EH (cell line): ENCODE measurements around the gene TLL1.

Experiments
- DNase-seq: peaks from one replicate; pipeline ENCODE4 v3.0.0-alpha.2; 2015; ENCODE audit warnings: low read depth

TLL1 gene

GRCh38 chr4:165971933-165972332 is 98.9 kb downstream of the TLL1 start:
- peak; percentile 39 for DNase-seq

DNA sequence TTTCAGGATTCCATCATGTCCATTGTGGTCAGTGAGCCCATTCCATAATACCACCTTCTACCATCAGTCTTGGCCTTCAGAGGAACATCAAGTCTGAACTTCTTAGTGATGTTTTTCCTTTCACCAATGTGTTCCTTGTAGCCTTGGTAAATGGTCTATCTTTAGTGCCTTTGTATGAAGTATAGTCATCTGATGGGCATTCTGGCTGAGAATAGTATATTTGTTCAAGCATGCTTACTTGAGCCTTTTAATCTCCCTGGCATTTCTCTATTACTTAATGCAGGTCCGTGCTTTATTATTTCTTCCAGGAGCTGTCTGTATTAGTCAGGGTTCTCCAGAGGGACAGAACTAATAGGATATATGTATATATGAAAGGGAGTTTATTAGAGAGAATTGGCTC is 99.7 kb downstream of the TLL1 start:
- DNase-seq: peak; percentile 83

DNA sequence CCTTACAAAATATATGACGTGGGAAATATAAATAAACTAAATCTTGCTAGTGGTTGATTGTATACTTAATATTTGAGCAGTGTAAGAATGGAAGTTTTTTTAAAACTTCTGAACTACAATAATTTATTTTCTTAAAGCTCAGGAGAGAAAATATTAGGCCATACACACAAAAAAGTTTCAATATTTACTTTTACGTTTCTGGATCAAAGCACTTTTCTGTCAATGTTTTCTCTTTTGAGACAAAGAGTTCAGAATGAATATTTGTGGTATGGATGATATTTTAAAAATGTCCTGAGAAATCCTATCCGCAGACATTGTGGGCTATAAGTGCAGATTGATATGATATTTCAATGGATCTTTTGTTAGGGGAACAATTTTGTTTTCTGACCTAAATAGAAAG is 109.9 kb downstream of the TLL1 start:
- no peak for DNase-seq

GRCh38 chr4:165986956-165987698 is 114.1 kb downstream of the TLL1 start:
- DNase-seq: no peak

DNA sequence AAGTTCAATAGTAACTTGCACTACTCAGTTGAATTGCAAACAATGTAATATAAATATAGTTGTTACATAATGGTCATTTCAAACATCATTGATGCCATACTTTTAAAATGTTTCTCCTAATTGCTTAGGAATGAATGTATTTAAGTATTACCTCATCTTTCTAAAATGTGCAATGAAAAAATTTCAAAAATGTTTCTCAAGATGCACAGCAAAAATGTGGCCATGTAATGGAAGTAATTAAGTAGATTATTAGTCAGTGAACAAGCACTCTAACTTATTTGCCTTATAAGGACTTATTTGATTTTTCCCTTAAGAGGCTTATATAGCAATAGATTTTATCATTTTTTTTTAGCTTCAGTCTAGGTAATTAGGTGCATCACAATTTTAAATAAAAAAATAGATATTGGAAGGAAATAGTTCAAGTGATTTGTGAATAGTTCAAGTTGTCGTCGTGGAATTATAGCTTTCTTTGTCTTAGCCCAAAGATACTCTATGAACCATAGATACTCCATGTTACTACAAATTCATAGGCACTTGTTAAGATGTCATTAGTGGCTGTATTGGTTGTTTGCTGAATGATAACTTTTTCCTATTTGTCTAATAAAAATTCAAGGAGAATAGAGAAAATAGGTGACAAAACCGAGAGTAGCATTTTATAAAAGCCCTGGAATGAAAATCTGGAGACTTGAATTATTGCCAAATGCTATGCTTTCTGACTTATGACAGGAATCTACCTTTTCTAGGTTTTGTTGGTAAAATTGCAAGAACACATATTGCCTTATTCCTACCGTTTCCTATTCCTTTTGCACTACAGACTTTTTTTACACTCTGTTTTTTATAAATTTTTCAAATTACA is 118.5 kb downstream of the TLL1 start:
- DNase-seq: peak; percentile 87

DNA sequence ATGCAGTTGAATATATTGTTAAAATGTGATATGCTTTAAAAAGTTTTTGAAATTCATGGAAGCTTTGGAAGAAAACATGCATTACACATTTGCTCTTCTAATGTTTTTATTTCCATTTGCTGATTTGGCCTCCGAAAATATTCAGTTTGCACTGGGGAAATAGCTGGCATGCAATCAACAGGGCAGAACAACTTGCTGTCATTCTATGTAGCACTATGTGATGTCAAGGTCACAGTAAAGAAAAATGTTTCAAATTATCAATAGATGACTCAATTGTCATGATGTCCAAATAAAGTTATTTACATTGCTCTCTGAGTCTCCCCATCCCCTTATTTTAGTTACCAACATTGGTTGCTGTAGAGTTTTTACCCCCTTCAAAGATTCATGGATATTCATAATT is 119.2 kb downstream of the TLL1 start:
- DNase-seq: peak; percentile 52

DNA sequence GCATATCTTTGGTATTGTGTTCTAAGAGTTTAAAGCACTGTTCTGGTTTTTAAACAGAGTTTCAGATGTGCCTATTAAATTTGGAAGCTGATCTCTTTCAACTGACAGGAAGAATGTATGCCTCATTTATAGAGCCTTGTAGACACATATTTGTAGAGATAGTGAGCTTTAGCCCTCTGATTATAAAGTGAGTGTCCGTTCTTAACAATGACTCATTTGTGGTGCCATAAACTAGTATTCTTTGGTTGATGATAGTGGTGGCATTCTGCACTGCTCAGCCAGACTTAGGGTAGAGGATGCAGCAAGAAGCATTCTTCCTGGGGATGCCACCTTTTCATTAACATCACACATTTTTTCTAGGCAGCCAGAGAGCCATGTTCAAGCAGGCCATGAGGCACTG is 121.7 kb downstream of the TLL1 start:
- peak; percentile 85 for DNase-seq

DNA sequence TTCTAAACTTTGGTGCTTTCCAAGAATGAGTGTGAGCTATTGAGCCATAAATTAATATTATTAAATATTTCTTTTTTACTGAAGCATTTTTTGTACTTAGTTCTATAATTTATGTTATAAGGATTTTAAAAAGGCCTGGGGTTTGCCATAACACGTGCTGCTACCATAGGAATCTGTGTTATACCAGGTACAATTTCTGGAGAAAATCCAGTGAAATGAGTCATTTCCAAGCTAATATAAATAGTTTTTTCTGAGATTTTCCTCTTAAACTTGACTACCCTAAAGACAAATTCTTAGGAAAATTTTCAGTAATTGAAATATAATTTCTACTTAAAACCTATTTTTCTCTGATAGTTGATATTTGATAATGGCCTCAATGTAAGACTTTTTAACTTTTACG is 130.8 kb downstream of the TLL1 start:
- DNase-seq: no peak

DNA sequence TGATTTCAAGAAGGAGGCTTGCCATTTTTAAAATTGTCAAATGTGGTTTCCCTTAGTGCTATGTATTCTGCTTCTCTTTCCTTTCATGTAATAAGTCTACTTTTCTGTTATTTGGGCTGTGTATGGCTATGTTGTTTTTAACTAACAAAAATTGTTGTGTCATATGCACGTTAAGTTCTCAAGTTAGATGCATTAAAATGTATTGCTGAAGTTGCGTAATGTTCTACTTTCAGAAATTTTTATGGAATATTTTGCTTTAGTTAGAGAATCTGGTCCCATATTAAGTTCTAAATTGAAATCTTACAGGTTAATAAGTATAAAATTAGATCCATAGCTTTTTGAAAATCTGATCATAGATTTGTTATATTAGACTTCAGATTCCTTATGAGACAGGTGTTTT is 133.2 kb downstream of the TLL1 start:
- DNase-seq: no peak

DNA sequence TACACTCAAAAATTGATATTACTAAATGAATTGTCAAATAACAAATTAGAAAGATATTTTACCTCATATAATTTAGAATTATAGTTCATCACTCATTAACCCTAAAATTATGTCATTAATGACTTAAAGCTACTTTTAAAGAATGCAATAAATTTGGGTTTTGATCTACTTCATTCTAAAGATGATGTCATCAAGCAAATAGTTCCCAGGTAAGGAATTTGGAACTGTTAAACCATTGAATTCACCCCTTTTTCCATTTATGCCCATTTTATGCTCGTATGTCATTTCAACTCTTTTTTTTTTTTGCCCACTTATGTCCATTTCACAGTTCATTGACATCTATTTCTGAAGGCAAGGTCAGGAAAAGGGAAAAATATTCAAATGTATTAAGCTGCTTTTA is 135.5 kb downstream of the TLL1 start:
- DNase-seq: no peak

- peak; percentile 9 for DNase-seq
Observed at GRCh38 chr4:166012129-166013030, 139.3 kb downstream of the TLL1 start.

DNA sequence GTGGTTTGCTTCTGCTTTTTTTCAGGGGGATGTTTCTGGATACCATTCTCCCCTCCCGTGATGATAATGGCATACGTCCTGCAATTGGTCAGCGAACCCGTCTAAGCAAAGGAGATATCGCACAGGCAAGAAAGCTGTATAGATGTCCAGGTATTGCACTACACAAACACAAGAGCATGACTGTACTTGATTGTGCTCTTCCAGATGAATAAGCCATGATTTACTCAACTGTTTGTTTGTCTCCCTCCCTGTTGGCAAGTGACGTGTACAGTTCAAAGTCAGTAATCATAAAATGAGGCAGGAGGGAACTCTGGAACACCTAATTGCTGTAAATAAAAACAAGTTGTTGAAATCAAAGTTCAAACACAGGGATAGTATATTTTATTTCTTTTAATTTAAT is 141.4 kb downstream of the TLL1 start:
- DNase-seq: no peak

DNA sequence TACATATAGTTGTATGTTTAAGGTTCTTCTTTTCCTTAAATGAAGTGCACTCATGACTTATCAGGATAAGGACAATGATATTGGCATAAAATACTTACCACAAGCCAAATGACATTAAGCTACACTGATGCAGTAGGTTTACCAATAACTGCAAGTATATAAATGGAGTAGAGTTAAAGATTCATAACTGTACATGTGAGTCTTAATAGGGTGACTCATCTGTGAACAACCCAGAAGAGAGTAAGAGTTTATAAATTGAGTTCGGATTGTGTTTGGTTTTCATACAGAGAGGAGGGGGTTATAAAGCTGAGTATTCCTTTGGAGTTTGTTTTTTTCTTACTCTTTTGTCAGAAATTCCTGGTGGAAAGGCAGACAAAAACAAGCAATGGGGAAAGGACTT is 144.8 kb downstream of the TLL1 start:
- peak; percentile 28 for DNase-seq

DNA sequence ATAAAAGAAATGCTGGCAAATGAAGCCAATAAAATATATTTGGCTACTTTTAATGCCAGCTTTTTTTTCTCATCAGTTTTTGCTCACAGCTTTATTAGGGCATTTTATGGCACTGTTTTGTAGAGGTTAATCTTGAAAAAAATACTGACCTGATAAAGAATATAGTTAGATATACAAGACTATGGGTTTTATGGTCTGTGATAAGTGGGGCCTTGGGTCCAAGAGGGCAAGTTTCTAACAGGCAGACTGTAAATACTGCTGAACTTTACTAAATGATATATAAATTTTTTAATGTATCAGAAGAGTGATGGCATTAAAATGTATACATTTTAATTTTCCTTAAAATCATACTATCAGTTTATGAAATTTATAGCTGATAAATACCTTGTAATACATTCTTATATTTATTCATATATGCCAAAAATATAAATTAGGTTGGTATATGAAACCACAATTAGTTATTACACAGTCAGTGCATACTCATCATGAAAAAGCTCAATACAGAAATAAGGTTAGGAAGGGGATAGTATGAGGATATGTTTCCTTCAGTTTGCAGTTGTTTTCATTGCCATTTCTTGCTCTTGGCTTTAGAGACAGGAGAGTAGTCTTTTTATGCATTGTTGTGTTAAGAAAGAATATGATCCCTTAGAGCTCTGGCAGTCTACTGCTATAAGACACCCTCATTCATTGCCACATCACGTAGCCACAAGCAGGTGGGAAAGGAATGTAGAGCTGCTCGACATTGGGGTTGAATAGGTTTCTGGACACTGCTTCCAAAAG is 146.6 kb downstream of the TLL1 start:
- no peak for DNase-seq

GRCh38 chr4:166021617-166022016 is 148.6 kb downstream of the TLL1 start:
- no peak for DNase-seq

DNA sequence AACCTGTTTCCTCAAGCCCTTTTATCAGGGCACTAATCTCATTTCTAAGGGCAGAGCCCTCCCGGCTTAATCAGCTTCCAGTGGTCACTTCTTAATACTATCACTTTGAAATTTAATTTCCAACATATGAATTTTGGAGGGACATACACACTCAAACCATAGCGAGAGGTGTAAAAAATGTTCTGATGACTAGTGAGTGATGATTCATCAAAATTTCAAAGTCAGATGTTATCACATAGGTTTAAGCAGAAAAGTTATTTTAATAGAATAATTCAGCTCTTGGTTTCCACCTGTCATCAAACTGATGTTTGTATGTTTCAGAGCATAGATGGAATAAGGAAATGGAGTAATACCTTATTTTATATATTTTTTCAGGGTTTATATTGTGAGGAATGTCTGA is 161.9 kb downstream of the TLL1 start:
- DNase-seq: no peak

GRCh38 chr4:166039822-166040221 is 166.8 kb downstream of the TLL1 start:
- no peak for DNase-seq

GRCh38 chr4:166042510-166043055 is 169.5 kb downstream of the TLL1 start:
- no peak for DNase-seq

DNA sequence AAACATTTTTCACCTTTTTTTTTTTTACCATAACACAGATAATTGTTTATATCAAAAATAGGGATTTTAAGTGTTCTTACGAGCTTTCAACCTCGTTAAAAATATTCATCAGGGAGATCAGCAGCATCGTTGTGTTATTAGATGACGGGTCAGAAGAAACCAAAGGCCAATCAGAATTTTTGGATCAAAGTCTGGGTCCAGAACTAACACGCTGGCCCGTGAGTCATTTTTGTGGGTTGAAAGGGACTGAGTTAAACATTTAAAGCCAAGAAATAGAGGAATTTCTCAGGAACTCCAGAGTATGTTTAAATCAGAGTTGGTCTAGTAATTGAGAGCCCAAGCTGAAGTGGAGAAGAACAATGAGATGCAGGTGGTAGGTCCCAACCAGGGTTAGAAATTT is 170.8 kb downstream of the TLL1 start:
- DNase-seq: peak; percentile 21

GRCh38 chr4:166044871-166045270 is 171.8 kb downstream of the TLL1 start:
- no peak for DNase-seq

DNA sequence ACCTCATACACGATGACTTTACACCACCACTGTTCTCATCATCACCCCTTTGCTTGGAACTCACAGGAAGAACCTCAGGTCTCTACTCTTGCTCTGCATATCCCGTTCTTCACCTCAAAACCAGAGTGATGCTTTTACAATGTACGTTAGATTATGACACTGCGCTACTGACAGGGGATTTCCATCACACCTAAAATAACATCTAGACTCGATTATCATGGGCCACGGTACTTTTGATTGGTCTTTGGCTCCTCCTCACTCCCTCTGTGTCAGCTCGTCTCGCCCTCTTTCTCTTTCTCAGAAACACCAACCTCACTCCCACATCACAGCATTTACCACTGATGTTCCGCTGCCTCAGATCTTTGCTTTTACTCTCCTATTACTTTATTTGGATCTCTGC is 172.4 kb downstream of the TLL1 start:
- no peak for DNase-seq
